Osteocyte (in vitro differentiated cells): Measurements from ENCODE around the gene GPBP1. TPM values are rescaled to one million over a fixed set of nuclear protein-coding genes. Genes with fewer than 3 reads are reported as not detected.
"Not testable (repeated sequence)": the region's sequence is repeated elsewhere in the genome, so short reads cannot be mapped to it uniquely, and the experiment has no call there.

ENCODE experiments used
- DNase-seq: peaks from one replicate; pipeline ENCODE4 v3.0.0; 2021; ENCODE audit warnings: mixed read lengths; ENCODE audit not compliant: unreplicated experiment; ENCODE audit errors: extremely low spot score
- H3K27ac Mint-ChIP-seq: one replicate; pipeline ENCODE4 v1.8.0; 2021; ENCODE audit warnings: mild to moderate bottlenecking, mixed read lengths; ENCODE audit not compliant: unreplicated experiment
- H3K27me3 Mint-ChIP-seq: one replicate; pipeline ENCODE4 v1.8.0; 2021; ENCODE audit warnings: mixed read lengths; ENCODE audit not compliant: unreplicated experiment
- H3K36me3 Mint-ChIP-seq: one replicate; pipeline ENCODE4 v1.8.0; 2021; ENCODE audit warnings: mixed read lengths; ENCODE audit not compliant: unreplicated experiment
- H3K4me1 Mint-ChIP-seq: one replicate; pipeline ENCODE4 v1.8.0; 2021; ENCODE audit warnings: mixed read lengths; ENCODE audit not compliant: unreplicated experiment
- H3K4me3 Mint-ChIP-seq: one replicate; pipeline ENCODE4 v1.8.0; 2021; ENCODE audit warnings: mild to moderate bottlenecking, moderate library complexity, mixed read lengths; ENCODE audit not compliant: unreplicated experiment
- H3K9me3 Mint-ChIP-seq: one replicate; pipeline ENCODE4 v1.8.0; 2021; ENCODE audit warnings: mixed read lengths; ENCODE audit not compliant: unreplicated experiment
- total RNA-seq: library from RNA; stranded (reverse); gene quantifications from 2 replicates; pipeline ENCODE4 v1.2.1, GENCODE V29; 2021
- TF ChIP-seq, protein P1 (sequence below): fragments of 200-600 bp; sonication (generic); IDR thresholded peaks from 2 replicates; pipeline ENCODE4 v1.5.0; 2021; ENCODE audit warnings: antibody characterized with exemption, mild to moderate bottlenecking, moderate library complexity

Gene GPBP1
- total RNA-seq, 1 donor from 2014 or later, result 58.4 TPM

GRCh38 chr5:57176350-57176857 is 2.5 kb downstream of the GPBP1 start:
- DNase-seq, result no peak
- Mint-ChIP-seq H3K4me1 (peaks cover 71% of the 10 kb centered on the region), H3K36me3 (peaks cover 16% of the 10 kb centered on the region), H3K27ac (peak overlapping the region; percentile 99), H3K4me3 (peak overlapping the region; percentile 93), H3K9me3 (no peaks in the 10 kb centered on the region), H3K27me3 (no peaks in the 10 kb centered on the region)
- TF ChIP-seq, protein P1, sequence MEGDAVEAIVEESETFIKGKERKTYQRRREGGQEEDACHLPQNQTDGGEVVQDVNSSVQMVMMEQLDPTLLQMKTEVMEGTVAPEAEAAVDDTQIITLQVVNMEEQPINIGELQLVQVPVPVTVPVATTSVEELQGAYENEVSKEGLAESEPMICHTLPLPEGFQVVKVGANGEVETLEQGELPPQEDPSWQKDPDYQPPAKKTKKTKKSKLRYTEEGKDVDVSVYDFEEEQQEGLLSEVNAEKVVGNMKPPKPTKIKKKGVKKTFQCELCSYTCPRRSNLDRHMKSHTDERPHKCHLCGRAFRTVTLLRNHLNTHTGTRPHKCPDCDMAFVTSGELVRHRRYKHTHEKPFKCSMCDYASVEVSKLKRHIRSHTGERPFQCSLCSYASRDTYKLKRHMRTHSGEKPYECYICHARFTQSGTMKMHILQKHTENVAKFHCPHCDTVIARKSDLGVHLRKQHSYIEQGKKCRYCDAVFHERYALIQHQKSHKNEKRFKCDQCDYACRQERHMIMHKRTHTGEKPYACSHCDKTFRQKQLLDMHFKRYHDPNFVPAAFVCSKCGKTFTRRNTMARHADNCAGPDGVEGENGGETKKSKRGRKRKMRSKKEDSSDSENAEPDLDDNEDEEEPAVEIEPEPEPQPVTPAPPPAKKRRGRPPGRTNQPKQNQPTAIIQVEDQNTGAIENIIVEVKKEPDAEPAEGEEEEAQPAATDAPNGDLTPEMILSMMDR, result no peak

DNA sequence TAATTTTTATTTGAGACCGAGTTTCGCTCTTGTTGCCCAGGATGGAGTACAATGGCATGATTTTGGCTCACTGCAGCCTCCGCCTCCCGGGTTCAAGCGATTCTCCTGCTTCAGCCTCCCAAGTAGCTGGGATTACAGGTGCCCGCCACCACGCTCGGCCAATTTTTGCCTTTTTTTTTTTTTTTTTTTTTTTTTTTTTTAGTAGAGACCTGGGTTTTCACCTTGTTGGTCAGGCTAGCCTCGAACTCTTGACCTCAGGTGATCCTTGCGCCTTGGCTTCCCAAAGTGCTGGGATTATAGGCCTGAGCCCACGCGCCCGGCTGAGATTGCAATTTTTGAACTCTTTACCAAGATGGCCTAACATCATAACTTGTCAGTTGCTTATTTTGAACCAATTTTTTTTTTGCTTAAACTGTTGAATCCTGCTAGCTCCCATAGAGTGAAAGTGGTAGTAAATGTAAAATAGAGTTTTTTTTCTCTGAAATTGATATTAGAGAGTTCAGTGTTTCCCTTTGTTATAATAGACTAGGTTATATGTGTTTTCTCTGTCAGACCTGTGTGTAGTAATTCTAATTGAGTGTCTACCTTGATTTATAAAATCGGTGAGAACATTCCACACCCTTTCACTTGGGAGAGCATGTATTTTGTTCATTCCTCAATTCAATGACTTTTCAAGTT is 3.8 kb downstream of the GPBP1 start:
- Mint-ChIP-seq H3K4me3 (peak overlapping the region; percentile 93), H3K36me3 (peaks cover 16% of the 10 kb centered on the region), H3K27ac (peak overlapping the region; percentile 99), H3K9me3 (no peaks in the 10 kb centered on the region), H3K27me3 (no peaks in the 10 kb centered on the region), H3K4me1 (peaks cover 64% of the 10 kb centered on the region)
- no peak for DNase-seq
- TF ChIP-seq, protein P1, result no peak

GRCh38 chr5:57178238-57178637 is 4.4 kb downstream of the GPBP1 start:
- Mint-ChIP-seq H3K27ac (peak overlapping the region; percentile 99), H3K4me1 (peaks cover 64% of the 10 kb centered on the region), H3K36me3 (peaks cover 16% of the 10 kb centered on the region), H3K4me3 (peak overlapping the region; percentile 61)
- H3K27me3 Mint-ChIP-seq, DNase-seq, H3K9me3 Mint-ChIP-seq: not testable (repeated sequence)

GRCh38 chr5:57179262-57180200 is 5.7 kb downstream of the GPBP1 start:
- no peak for DNase-seq
- Mint-ChIP-seq H3K36me3 (peaks cover 22% of the 10 kb centered on the region), H3K9me3 (peaks cover 4% of the 10 kb centered on the region), H3K27ac (peak overlapping the region; percentile 99), H3K4me1 (peaks cover 64% of the 10 kb centered on the region), H3K27me3 (no peaks in the 10 kb centered on the region), H3K4me3 (peak overlapping the region; percentile 61)
- TF ChIP-seq, protein P1, result no peak

DNA sequence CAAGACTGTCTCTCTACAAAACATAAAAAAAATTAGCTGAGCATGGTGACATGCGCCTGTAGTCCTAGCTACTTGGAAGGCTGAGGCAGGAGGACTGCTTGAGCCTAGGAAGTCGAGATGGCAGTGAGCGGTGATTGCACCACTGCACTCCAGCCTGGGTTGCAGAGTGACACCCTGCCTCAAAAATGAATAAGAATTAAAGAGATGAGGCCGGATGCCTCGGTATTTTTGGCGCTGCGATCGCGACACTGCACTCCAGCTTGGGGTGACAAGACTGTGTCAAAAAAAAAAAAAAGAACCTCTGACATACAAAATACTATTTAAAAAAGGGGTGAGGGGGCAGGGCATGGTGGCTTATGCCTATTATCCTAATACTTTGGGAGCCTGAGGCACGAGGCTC is 7.3 kb downstream of the GPBP1 start:
- TF ChIP-seq, protein P1, result no peak
- peaks cover 65% of the 10 kb centered on the region for H3K4me1 Mint-ChIP-seq
- no peak overlapping the region for H3K27ac Mint-ChIP-seq
- H3K27me3 Mint-ChIP-seq, result no peaks in the 10 kb centered on the region
- peaks cover 4% of the 10 kb centered on the region for H3K9me3 Mint-ChIP-seq
- H3K36me3 Mint-ChIP-seq, result peaks cover 21% of the 10 kb centered on the region
- no peak for DNase-seq
- no peak overlapping the region for H3K4me3 Mint-ChIP-seq
